ENCODE measurements around the gene DSN1.

- TF ChIP-seq CTCF (conservative IDR thresholded peaks at IDR 0.05; ENCODE audit: low read length) (no peak), EZH2phosphoT487 (IDR thresholded peaks at IDR 0.05; ENCODE audit: borderline replicate concordance) (no peak)
These were observed 32.5 kb upstream of the DSN1 start for GRCh38 chr20:36806049-36806448.

Data from Loucy (cell line).